Activated naive CD8-positive, alpha-beta T cell treated with anti-CD3 and anti-CD28 coated beads for 36 hours (primary cell): Measurements from ENCODE around the gene POLR3K. TPM values are rescaled to one million over a fixed set of nuclear protein-coding genes. Genes with fewer than 3 reads are reported as not detected.
"Not testable (repeated sequence)": the region's sequence is repeated elsewhere in the genome, so short reads cannot be mapped to it uniquely, and the experiment has no call there.

Experiments used
- DNase-seq: peaks from one replicate; pipeline ENCODE4 v3.0.0; 2021
- H3K27ac Mint-ChIP-seq: one replicate; pipeline ENCODE4 v1.8.0; 2022; ENCODE audit warnings: mild to moderate bottlenecking, moderate library complexity, mixed read lengths
- H3K27me3 Mint-ChIP-seq: one replicate; pipeline ENCODE4 v1.8.0; 2022; ENCODE audit warnings: mild to moderate bottlenecking, mixed read lengths
- H3K36me3 Mint-ChIP-seq: one replicate; pipeline ENCODE4 v1.8.0; 2021; ENCODE audit warnings: mild to moderate bottlenecking, mixed read lengths
- H3K4me1 Mint-ChIP-seq: one replicate; pipeline ENCODE4 v1.8.0; 2021; ENCODE audit warnings: mixed read lengths
- H3K4me3 Mint-ChIP-seq: one replicate; pipeline ENCODE4 v1.8.0; 2022; ENCODE audit warnings: mild to moderate bottlenecking, moderate library complexity, mixed read lengths
- H3K9me3 Mint-ChIP-seq: one replicate; pipeline ENCODE4 v1.8.0; 2022; ENCODE audit warnings: mixed read lengths
- total RNA-seq, 2 experiments: library from RNA; stranded (reverse); gene quantifications; one replicate each; pipeline ENCODE4 v1.2.3, GENCODE V29; 2021

POLR3K gene
- total RNA-seq, 2 experiments from 2014 or later: 55.3 to 56.0 TPM

DNA sequence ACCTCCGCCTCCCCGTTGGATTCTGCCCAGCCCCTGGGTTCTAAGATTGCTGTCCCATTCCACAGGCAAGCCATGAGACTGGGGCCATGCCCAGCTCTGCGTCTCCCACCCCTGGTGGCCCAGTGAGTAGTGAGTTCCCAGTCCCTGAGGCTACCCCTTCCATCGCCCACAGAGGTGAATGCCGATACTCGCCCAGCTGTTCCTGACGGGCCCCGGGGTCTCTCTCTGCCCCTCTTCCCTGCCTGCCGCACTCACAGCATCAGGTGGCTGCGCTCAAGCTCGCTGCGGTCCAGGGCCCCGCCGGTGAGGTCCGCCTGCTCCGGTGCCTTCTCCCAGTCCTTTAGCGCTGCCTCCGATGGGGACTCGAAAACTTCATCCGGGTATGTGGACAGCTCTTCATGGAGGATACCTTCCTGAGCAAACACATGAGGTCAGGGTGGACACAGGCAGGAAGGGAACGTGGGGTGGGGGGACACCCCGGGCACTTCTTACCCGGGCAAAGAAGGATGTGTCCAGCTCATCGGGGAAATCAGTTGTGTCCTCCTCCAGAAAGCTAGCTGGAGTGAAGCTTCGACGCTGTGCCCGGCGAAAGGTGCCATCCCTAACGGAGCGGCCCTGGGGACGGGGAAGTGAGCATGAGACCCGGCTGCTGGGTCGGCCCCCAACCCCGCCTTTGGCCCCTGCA is 9.0 kb upstream of the POLR3K start:
- Mint-ChIP-seq H3K27me3 (no peaks in the 10 kb centered on the region), H3K4me1 (peaks cover 1% of the 10 kb centered on the region), H3K27ac (no peak overlapping the region), H3K4me3 (no peak overlapping the region), H3K9me3 (no peaks in the 10 kb centered on the region), H3K36me3 (peaks cover 4% of the 10 kb centered on the region)
- no peak for DNase-seq

DNA sequence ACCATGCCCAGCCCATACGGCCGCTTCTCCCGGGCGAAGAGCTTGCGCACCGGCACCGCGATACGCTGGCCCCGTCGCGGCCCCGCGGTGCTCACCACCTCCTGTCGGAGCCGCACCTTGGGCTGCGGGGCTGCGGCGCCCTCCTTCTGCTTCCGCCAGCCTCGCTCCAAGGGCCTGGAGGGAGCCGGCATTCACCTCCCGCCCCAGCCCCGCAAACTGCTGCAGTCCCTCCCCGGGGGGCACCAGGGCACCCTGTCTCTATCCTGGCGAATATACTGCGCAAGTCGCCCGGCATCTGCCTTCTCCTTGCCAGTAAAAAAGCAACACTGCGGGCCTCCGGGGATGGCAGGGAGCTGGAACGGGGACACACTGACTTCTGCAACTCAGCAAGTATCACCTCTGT is 8.5 kb upstream of the POLR3K start:
- Mint-ChIP-seq H3K27me3 (no peaks in the 10 kb centered on the region), H3K4me3 (no peak overlapping the region), H3K27ac (no peak overlapping the region), H3K9me3 (no peaks in the 10 kb centered on the region), H3K36me3 (peaks cover 5% of the 10 kb centered on the region), H3K4me1 (peaks cover 1% of the 10 kb centered on the region)
- DNase-seq: no peak

DNA sequence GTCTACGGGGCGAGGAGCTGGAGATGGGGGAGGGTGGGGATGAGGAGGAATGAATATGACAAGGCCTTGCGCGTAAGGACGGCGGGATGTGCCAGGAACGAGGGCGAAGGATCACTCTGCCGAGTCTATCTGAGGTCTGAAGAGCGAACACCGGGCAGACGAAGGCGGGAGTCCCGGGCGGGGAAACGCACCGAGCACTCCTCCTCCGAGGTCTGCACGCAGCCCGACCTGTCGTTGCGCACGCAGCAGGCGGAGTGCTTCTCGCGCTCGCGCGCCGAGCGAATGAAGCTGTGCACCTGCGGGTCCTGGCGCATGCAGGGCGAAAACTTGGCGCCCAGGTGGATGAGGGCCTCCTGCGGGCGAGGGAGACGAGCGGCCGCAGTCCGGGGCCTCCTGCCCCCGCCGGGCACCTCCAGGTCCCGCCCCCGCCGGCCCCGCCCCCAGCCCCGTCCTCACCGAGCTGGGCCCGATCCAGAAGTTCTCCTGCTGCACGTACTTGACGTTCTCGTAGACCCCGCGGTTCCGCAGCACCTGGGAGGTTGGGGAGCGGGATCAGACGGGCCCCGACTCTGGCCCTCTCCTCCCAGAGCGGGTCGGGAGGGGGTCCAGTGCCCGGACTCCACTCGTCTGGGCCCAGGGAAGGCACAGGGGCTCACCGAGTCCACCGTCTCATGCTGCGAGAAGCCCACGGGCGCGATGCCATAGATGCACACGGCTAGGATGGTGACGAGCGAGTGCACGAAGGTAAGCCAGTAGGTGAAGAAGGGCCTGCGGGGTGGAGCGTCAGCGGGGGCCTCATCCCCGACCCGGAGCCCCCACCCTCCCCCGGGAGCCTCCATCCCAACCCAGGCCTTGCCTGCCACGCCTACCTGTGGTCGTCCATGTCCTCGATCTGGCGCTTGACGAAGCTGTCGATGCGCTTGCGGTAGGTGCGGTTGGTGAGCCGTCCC is 7.8 kb upstream of the POLR3K start:
- Mint-ChIP-seq H3K27me3 (no peaks in the 10 kb centered on the region), H3K4me3 (no peak overlapping the region), H3K27ac (no peak overlapping the region), H3K36me3 (peaks cover 5% of the 10 kb centered on the region), H3K9me3 (no peaks in the 10 kb centered on the region), H3K4me1 (peaks cover 1% of the 10 kb centered on the region)
- DNase-seq: no peak

DNA sequence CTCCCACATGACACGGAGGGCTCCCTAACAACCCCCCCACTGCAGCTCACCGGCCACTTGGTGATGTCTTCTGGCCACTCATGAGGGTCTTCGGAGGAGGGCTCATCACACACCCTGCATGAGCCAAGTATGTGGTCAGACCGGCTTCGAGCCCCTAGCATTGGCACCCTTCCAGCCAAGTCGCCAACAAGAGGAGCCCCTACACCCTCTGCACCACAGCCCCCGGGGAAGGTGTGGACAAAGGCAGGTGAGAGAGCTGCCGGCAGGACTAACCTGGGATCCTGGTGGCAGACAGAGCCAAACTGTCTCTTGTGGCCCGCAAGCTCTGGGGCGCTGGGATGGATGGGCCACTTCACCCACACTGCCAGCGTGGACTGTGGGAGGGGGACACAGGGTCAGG is 6.8 kb upstream of the POLR3K start:
- H3K9me3 Mint-ChIP-seq: no peaks in the 10 kb centered on the region
- no peak overlapping the region for H3K27ac Mint-ChIP-seq
- no peaks in the 10 kb centered on the region for H3K27me3 Mint-ChIP-seq

DNA sequence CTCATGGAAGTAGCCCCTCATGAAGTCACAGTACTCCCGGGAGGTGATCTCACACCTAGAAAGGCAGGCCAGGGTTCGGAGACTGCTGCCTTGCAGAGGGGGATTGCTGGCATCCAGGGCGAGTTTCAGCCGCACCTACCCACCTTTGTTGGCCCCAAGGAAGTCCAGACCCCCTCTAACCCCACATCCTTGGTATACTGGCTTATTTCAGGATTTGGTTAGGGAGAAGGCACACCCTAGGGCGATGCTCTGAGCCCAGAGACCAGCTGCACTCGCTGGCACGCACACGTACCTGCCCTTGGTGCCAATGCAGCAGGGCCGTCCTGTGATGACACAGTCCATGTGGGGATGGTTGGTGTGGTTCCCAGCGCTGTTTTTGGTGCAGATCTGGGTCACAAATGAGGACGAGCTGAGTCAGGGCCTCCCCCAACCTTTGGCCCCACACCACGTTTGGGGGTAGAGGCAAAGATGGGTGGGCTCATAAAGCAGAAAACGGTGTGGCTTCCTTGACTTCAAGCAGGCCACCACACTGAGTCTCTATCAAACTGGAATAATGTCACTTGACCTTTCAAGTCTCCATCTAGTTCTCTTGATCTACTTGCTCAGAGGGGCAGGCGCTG is 6.1 kb upstream of the POLR3K start:
- no peak overlapping the region for H3K27ac Mint-ChIP-seq
- H3K4me3 Mint-ChIP-seq: no peak overlapping the region
- peaks cover 2% of the 10 kb centered on the region for H3K4me1 Mint-ChIP-seq
- no peak for DNase-seq
- H3K36me3 Mint-ChIP-seq: peaks cover 5% of the 10 kb centered on the region
- no peaks in the 10 kb centered on the region for H3K27me3 Mint-ChIP-seq
- H3K9me3 Mint-ChIP-seq: no peaks in the 10 kb centered on the region

More for the DNA sequence above, 6.8 kb upstream of the POLR3K start:
- H3K4me1 Mint-ChIP-seq: peaks cover 2% of the 10 kb centered on the region
- H3K36me3 Mint-ChIP-seq: peaks cover 5% of the 10 kb centered on the region
- DNase-seq: no peak
- no peak overlapping the region for H3K4me3 Mint-ChIP-seq

DNA sequence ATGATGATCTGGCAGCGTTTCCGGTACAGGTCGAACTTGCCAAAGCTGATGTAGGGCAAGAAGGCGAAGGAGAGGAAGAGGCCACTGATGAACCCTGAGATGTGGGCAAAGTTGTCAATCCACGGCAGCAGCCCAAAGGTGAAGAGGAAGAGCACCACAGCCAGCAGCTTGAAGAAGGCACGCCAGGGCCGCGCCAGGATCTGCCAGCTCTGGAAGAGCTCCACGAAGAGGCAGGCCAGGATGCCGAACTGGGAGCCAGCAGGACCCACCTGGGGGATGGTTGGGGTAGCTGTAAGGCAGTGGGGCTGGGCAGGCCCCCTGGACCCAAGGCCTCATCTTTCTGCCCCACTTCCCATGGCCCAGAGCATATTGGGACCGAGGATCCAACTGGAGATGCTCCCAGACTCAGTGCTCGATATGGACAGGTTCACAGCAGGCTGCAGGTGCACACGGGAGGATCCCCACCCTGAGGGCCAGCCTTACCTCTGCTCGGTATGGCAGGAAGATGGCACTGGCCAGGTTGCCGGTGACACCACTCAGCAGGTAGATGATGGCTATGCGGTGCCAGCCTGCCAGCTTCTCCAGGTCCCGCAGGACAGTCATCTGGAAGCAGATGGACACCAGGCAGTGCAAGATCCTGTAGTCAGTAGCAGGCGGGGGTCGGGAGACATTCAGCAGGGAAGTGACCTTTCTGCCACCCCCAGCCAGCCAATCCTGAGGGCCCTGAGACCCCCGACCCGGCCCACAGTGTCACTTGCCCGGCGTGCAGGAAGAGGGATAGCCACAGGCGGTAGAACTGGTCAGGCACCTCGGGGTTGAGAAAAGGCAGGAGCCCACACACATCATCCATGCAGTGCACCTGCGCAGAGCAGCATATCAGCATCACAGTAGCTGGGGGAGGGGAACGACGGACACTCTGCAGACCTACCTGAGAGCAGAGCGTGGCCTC is 5.4 kb upstream of the POLR3K start:
- no peak overlapping the region for H3K4me3 Mint-ChIP-seq
- H3K27ac Mint-ChIP-seq: peak overlapping the region; percentile 8
- H3K36me3 Mint-ChIP-seq: peaks cover 5% of the 10 kb centered on the region
- H3K4me1 Mint-ChIP-seq: peaks cover 5% of the 10 kb centered on the region
- DNase-seq: no peak
- H3K9me3 Mint-ChIP-seq: no peaks in the 10 kb centered on the region
- H3K27me3 Mint-ChIP-seq: no peaks in the 10 kb centered on the region

DNA sequence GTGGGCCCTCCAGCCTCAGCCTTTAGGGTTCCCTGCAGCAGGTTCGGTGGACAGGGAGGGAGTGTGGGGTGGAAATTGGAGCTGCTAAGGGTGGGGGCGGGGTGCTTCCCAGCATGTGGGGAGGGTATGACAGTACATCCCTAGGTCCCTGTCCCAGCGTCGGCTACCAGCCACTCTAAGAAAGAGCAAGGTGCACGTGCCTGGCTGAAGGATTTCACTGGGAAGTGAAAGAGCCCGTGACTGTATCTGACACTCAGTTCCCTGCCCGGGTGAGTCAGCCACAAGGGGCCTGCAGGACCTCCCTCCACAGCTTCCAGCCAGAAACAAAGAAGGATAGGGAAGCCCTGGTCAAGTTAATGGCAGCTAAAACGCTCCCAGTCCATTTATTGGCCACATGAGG is 4.3 kb upstream of the POLR3K start:
- Mint-ChIP-seq H3K36me3 (peaks cover 7% of the 10 kb centered on the region), H3K4me3 (no peak overlapping the region), H3K9me3 (no peaks in the 10 kb centered on the region), H3K27ac (no peak overlapping the region), H3K27me3 (no peaks in the 10 kb centered on the region), H3K4me1 (peaks cover 7% of the 10 kb centered on the region)
- no peak for DNase-seq

DNA sequence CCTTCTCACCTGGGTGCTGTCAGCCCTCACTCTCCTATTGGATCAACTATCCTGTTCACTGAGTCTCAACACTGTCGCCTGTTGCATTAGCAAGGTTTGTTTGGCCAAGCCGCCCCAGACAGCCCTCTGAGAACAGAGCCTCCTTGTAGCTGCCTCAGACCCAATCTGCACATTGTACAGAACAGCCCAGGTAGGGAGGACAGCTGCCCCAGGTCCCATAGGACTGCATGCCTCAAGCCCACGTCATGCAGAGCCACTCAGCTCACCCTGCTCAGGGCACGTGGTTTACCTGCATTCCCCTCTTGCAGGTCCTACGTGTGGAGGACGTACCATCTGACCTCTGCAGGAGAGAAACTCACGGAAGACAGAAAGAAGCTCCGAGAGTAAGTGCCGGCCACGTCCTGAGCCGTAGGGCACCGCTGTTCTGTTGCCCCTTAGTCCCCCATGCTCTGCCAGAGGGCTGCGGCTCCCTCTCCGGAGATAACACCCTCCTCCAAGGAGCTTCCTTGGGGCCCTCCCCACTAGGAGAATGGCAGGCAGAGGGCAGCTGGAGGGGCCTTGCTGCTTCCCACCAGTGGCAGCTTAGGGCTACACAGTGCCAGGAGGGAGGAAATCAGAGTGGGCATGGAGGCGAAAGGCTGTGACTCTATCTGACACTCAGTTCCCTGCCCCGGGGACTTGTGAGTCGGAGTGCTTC is 3.0 kb upstream of the POLR3K start:
- H3K27ac Mint-ChIP-seq: no peak overlapping the region
- no peaks in the 10 kb centered on the region for H3K27me3 Mint-ChIP-seq
- no peaks in the 10 kb centered on the region for H3K9me3 Mint-ChIP-seq
- peaks cover 15% of the 10 kb centered on the region for H3K36me3 Mint-ChIP-seq
- DNase-seq: no peak
- H3K4me1 Mint-ChIP-seq: peaks cover 13% of the 10 kb centered on the region
- H3K4me3 Mint-ChIP-seq: no peak overlapping the region

DNA sequence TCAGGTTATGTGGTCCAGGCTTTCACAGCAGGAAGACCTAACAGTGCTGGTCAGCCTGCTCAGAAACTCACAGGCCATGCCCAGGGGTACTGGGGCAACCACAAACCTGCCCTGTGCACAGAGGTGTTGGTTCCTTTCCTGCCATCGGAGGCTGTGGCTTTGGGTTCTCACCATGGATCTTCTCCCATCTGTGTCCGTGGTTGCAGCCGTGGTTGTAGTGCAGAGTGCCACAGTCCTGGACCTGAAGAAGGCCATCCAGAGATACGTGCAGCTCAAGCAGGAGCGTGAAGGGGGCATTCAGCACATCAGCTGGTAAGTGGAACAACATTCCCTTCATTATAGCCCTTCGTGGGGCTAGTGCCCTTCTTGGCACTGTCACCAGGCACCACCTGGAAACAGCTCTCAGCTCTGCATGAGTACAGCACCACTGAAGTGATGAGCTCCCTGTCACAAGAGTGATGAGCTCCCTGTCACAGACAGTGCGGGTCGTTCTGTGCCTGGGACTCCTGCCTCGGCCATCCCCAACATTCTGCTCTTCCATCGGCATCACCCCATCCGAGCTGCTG is 2.2 kb upstream of the POLR3K start:
- H3K27ac Mint-ChIP-seq: no peak overlapping the region
- no peaks in the 10 kb centered on the region for H3K9me3 Mint-ChIP-seq
- H3K36me3 Mint-ChIP-seq: peaks cover 22% of the 10 kb centered on the region
- no peaks in the 10 kb centered on the region for H3K27me3 Mint-ChIP-seq
- DNase-seq: no peak
- peak overlapping the region; percentile 92 for H3K4me3 Mint-ChIP-seq
- peaks cover 20% of the 10 kb centered on the region for H3K4me1 Mint-ChIP-seq

DNA sequence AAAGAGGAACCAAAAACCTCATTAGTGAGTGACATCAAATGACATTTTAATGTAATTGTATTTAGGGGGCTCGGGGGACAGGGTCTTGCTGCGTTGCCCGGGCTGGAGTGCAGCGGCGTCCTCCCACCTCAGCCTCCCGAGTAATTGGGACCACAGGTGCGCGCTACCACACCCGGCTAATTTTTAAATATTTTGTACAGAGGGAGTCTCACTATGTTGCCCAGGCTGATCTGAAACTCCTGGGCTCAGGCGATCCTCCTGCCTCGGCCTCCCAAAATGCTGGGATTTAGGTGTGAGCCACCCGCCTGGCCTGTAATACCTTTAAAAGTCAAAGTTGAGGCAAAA is 801 bp upstream of the POLR3K start:
- H3K27ac Mint-ChIP-seq: peak overlapping the region; percentile 86
- H3K36me3 Mint-ChIP-seq: peaks cover 29% of the 10 kb centered on the region
- no peaks in the 10 kb centered on the region for H3K9me3 Mint-ChIP-seq
- no peaks in the 10 kb centered on the region for H3K27me3 Mint-ChIP-seq
- H3K4me3 Mint-ChIP-seq: peak overlapping the region; percentile 92
- H3K4me1 Mint-ChIP-seq: peaks cover 26% of the 10 kb centered on the region
- DNase-seq: no peak

DNA sequence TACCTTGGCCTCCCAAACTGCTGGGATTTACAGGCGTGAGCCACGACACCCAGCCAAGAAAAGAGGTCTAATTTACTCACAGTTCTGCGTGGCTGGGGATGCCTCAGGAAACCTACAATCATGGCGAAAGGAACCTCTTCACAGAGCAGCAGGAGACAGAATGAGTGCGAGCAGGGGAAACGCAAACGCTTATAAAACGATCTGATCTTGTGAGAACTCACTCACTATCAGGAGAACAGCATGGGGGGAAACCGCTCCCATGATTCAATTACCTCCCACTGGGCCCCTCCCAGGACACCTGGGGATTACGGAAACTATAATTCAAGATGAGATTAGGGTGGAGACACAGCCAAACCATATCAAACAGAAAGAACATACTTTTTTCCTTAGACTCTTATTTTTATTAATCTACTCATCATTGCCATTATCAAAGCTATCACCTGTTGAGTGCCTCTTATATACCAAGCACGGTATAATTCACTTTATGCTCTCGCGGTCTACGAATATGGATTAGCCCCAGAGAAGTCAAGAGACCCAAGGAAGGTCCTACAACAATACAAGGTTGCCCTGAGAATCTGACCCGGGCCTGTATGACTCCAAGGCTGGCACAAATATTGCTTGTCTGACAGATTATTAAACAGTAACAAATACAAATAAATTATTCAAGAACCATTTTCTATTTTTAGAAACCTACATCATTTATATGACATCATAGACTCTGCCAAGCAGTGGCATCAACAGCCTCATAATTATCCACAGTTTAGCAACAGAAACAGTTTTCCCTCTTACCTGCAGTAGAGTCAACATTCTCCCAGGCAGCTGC is 2.4 kb downstream of the POLR3K start:
- no peak for DNase-seq
- H3K4me1 Mint-ChIP-seq: peaks cover 29% of the 10 kb centered on the region
- H3K4me3 Mint-ChIP-seq: peak overlapping the region; percentile 92
- no peaks in the 10 kb centered on the region for H3K9me3 Mint-ChIP-seq
- peaks cover 41% of the 10 kb centered on the region for H3K36me3 Mint-ChIP-seq
- H3K27ac Mint-ChIP-seq: peak overlapping the region; percentile 56
- H3K27me3 Mint-ChIP-seq: no peaks in the 10 kb centered on the region

DNA sequence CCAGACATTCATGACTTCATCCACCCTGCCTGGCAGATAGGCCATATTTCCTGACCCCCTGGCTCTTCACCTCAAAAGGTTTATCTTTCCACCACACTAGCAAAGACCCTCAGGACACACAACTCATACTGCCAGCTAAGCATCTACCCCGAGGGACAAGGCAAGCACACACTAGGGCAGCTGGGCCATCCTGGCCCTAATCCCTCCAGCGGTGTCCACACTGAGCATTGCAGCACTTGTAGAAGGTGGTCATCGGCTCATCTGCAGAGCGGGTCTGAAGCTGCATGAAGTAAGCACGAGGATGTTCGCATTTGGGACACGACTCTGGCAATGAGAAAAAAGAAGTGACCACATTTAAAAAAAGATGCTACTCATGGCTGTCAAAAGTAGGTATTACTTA is 6.2 kb downstream of the POLR3K start:
- H3K27me3 Mint-ChIP-seq: no peaks in the 10 kb centered on the region
- H3K9me3 Mint-ChIP-seq: no peaks in the 10 kb centered on the region
- peaks cover 40% of the 10 kb centered on the region for H3K4me1 Mint-ChIP-seq
- H3K27ac Mint-ChIP-seq: no peak overlapping the region
- peaks cover 61% of the 10 kb centered on the region for H3K36me3 Mint-ChIP-seq
- no peak overlapping the region for H3K4me3 Mint-ChIP-seq
- DNase-seq: no peak

DNA sequence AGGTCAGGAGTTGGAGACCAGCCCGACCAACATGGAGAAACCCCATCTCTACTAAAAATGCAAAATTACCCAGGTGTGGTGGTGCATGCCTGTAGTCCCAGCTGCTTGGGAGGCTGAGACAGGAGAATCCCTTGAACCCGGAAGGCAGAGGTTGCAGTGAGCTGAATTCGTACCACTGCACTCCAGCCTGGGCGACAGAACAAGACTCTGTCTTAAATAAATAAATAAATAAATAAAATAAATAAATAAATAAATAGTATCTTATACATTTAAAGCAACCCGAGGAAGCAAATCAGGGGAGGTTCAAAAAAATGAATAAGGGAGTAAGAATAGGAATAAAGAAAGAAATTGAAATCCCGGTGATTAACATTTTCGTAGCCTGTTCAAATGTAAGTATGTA is 6.9 kb downstream of the POLR3K start:
- not testable (repeated sequence) for H3K9me3 Mint-ChIP-seq, H3K4me3 Mint-ChIP-seq, DNase-seq, H3K27me3 Mint-ChIP-seq, H3K27ac Mint-ChIP-seq
- H3K36me3 Mint-ChIP-seq: peaks cover 60% of the 10 kb centered on the region
- peaks cover 41% of the 10 kb centered on the region for H3K4me1 Mint-ChIP-seq
